ENCODE measurements around the gene RPH3AL.
"Not testable (repeated sequence)": the region's sequence is repeated elsewhere in the genome, so short reads cannot be mapped to it uniquely, and the experiment has no call there.

RPH3AL gene

DNA sequence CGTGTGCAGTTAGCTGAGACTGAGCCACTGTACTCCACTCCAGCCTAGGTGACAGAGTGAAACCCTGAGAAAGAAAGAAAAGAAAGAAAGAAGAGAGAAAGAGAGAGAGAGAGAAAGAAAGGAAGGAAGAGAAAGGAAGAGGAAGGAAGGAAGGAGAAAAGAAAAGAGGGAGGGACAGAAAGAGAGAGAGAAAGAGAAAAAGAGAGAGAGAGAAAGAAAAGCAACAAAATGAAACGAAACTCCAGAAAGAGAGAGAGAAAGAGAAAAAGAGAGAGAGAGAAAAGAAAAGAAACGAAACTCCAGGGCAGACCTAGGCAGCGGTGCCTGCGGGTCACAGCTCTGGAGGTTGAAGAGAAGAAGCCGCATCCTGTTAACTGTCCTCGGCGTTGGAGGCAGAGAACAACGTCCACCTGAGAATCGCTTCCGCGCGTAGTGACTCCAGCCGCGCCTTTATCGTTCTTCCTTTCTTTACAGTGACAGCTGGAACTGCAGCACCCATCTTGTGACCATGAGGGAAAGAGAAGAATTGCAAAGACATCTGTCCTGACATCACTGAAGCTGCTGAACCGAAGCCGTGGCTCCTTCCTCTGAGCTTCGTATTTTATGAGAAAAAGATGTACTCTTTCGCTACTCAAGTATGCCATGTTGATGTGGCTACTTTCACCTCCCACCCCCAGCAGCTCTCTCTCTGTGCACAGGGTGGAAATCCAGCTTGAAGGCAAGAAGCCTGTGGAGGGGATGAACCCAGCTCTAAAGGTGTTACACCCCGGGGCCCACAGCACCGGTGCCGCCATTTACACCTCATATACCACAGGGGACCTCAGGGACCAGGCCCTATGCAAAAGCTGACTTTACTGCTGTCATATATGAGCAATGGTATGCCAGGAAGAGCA is 114.3 kb downstream of the RPH3AL start:
- DNase-seq (ENCODE audit: low spot score): peak; percentile 15

DNA sequence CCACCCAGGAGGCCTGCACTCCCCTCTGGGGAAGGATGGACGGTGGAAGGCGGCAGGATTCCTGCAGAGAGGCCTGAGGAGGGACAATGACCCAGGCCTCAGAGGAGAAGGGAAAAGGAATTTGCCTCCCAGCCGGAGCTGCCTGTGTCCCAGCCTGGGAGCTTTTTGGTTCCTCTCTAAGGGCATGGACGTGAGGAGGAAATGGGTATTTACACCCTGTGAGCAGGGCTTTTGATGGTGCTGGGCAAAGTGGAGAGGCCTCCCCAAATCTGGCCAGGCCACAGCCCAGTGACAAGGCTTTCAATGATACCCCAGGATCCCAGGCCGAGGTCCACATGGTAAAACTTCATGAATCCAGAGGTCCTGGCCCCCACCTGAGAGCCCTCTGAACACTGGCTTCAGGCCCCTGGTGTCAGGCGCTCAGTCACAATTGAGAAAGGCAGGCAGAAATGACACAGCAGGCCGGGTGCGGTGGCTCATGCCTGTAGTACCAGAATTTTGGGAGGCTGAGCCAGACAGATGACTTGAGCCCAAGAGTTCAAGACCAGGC is 115.1 kb downstream of the RPH3AL start:
- DNase-seq (ENCODE audit: low spot score): no peak

DNA sequence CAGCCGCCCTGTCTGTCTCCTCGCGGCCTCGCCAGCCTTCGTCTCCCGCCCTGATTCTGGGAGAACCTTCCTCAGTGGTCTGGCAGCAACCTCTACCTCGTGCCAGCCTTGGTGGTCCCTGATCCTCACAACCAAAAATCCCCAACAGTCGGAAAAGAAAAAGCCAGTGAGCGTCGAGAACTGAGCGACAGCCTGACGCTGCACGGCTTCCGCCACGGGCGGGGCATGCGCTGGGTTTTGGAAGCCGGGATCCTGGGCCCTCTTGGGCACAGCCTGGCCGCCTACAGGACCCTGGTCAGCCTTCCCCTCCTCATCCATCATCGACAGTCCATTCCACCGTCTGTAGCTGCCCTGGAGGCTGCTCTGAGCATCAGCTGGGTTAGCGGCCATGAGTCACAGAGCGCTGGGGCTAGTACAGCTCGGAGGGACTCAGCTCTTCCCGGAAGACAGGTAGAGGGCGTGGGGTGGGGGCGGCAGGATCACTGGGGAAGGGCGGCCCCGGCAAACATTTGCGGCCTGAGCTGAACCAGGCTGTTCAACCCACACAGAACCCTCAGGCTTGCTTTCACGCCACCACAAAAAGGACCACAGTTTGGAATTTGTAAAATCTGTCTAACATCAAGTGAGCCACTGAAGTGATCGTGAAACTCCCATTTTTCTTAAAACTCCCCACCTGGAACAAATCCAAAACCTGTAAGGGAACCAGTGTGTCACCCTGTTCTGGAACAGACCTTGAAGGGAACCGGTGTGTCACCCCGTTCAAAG is 115.8 kb downstream of the RPH3AL start:
- DNase-seq (ENCODE audit: low spot score): no peak

DNA sequence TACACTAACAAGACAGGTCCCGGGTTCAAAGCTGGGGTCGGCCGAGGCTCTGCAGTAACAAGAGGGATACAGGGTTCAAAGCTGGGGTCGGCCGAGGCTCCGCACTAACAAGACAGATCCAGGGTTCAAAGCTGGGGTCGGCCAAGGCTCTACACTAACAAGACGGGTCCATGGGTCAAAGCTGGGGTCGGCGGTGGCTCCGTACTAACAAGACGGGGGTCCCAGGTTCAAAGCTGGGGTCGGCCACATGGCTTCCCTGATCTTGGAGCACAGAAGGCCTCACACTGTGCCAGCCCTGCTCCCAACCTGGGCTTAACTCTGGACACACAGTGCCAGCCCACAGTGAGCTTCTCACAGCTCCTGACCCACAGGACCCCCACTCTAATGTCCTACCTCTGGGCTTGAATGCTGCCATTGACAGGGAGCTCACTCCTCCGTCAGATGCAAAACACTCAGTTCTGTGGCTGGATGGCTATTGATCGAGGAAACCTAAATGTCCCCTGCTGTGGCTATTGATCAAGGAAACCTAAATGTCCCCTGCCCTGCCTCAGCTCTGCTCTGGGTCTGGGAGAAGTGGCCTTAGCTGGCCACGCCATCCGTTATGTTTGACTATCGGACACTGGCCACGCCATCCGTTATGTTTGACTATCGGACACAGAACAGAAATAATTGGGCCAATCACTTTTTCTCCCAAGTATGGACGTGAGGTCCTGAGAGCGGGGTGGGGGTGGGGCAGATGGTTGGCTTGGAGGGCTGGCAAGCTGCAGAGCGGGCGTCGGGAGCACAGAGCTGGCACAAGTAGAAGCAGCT is 116.6 kb downstream of the RPH3AL start:
- no peak for DNase-seq (ENCODE audit: low spot score)

- DNase-seq (ENCODE audit: low spot score): not testable (repeated sequence)
Measured at GRCh38 chr17:234994-235830, 117.4 kb downstream of the RPH3AL start.

DNA sequence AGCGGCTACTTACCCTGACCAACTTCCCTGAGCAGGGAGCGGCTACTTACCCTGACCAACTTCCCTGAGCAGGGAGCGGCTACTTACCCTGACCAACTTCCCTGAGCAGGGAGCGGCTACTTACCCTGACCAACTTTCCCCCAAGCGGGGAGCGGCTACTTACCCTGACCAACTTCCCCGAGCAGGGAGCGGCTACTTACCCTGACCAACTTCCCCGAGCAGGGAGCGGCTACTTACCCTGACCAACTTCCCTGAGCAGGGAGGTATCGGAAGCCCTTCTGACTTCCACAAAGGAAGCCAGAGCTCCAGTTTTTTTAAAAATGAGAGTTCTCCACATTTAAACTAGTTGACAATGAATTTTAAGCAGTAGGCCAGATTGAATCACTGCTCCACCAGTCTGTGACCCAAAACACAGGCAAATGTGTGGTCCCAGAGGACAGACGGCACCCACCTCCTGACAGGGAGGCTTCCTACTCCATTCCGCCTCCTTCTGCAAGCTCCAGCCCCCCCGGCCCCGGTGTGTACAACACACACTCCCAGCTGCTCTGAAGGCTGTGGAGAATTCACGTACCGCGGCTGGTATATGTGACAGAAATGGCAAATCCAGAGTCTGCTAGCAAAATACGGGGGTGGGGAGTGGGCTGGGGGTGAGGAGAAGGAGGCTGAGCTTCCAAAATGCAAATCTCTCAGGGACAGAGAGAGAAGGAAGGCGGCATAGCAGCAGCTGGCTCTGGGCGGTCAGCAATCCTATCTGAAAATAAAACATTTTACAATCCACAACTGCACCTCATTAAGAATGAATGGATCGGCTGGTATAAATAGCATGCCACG is 118.2 kb downstream of the RPH3AL start:
- DNase-seq (ENCODE audit: low spot score): not testable (repeated sequence)

GRCh38 chr17:233473-233941 is 119.1 kb downstream of the RPH3AL start:
- DNase-seq (ENCODE audit: low spot score): no peak

DNA sequence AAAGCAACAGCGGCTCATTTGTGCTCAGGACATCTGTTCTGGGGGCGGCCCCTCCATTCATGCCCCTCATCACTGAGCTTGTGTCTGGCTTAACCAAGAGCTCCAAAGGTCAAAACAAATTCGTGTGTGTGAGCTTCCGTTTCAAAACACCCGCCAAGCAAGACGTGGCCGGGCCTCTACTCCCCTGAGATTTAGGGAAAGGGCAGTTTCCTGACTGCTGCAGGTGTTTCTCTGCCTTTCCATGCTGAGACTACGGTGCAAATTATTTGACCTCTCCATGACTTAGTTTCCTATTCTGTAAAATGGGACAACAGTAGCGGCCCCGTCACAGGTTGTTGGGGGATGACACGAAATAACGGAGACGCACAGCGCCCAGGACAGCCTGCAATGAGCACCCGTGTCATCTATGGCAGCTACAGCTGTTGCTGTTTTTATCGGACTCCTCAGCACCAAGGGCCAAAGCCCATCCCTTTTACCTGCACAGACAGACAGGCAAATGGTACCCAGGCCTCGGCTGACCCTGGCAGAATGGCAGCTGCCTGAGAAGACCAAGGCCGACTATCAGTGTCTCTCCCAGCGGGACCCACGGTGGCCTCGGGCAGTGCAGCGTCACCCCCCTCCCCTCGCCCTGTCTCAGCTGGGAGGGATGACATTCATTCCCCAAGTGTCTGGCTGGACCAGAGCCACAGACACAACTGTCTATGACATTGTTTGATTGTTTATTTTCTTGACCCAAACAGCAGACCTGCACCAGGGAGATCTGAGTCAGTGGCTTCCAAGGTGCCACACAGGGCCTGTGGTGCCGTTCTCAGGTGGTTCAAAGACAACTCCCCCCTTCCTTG is 120.4 kb downstream of the RPH3AL start:
- DNase-seq (ENCODE audit: low spot score): no peak

DNA sequence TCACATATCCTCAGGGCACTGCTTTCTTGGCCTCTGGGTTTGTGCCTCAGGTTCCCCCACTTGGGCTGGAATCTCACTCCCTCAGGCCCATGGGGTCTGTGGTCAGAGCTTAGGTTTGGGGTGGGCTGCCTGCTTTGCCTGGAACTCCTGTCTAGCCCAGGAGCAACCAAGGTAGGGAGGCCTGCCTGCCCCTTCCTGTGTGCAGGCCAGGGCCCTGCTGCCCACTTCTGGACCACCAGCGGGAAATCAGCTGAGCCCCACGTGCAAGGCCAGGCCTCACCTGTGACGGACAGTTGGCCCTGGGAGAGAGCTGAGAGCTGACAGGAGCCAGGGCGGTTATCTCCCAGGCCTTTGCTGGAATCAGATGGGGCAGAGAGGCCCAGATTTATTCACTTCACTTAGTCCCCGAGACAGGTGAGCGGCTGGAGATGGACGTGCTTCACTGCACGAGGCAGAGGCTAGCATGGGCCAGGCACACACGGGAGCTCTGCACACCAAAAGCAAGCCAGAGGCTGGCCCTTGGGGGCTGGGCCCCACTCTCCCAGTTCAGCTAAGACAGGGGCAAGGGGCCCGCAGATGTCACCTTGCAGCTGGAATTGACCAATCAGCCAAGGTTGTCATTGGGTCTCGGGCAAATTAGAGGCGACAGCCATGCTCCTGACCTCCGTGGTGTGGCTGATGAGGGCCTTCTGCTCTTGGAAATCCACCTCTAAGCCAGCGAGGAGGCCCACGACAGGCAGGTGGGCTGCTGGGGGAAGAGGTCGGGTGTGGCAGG is 121.2 kb downstream of the RPH3AL start:
- no peak for DNase-seq (ENCODE audit: low spot score)

- DNase-seq (ENCODE audit: low spot score): no peak
Measured at GRCh38 chr17:230395-230770, 122.2 kb downstream of the RPH3AL start.

DNA sequence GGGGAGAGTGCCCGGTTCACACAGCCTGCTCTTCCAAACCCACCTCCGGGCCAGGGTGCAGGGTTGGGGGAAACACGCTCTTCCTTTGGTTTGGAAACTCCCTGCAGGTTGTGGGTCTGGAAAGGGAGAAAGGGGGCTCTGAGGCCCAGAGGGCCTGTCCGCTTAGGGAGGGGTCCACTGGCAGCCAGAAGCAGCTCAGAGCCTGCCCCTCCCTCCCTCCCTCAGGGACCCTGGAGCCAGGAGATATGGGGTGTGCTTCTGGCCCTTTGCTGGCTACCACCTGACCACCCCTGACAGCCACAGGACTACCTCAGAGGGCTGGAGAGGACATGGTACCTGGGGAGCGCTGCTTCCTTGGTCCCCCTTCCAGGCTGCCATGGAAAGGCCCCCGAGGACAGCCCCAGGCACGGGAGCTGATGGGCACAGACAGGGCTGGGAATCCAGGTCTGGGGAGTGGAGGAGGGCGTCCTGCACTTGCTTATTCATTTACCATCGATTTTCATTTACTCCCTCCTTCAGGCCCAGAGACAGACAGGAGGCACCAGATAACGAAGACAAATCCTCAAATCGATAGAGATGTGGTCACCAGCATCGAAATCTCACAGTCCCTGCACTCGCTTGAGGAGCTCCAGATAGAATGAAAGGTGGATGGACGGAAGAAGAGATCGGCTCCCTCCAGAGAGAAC is 122.8 kb downstream of the RPH3AL start:
- DNase-seq (ENCODE audit: low spot score): no peak

DNA sequence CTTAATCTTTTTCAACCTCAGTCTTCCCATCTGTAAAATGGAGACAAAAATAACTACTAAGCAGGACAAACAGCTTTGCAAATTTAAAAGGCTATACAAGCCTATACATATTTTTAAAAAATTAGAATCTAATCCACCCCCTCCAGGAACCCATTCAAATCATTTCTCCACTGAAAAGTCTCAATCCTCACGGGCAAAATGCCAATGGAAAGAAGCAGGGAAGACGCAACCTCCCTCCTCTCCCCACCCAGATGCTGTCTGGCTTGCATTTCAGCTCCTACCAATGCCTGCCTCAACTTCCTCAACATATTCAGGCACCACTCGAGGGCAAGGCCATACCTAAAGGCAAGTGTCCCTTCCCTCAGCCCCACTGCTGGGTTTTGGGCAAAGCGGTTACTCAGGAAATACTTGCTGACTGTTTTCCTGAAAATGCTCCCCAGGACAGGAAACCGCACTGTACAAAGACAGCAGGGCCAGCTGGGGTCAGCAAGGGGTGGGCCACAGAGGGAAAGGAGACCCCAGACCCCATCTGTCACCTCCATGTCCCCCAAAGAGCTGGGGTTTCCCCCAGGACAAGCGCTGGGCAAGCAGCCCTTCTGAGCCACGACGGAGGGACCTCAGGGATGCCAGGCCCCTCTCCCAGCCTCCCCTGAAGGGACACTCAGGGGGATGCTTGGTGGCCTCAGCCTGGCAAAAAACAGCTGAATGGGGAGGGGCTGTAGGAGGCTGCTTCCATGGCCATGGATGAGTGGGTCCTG is 123.5 kb downstream of the RPH3AL start:
- no peak for DNase-seq (ENCODE audit: low spot score)

DNA sequence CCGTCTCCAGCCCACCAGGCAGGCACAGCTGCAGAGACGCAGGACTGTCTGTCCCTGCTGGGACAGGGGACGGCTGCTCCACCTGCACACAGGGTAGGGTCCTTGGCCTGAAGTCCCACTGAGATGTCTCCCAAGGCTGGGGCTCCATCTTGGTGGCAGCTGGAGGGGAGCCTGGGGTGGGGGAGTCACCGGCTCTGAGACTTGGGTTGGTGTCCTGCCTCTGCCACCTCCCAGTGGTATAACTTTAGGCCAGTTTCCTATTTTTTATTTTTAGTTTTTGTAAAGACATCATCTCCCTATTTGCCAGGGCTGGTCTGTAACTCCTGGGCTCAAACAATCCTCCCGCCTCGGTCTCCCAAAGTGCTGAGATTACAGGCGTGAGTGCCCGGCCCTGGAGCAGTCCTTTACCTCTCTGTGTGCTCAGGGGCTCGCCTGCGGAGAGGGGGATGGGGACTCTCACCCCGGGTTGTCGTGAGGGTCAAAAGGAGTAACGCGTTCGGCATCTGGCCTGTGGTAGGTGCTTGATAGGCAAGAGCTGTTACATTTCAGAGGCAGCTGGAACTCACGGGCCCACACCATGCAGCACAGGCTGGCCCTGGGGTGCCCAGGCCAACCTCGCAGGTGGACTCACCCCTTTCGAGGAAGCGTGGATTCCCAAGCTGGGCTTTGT is 124.5 kb downstream of the RPH3AL start:
- no peak for DNase-seq (ENCODE audit: low spot score)

DNA sequence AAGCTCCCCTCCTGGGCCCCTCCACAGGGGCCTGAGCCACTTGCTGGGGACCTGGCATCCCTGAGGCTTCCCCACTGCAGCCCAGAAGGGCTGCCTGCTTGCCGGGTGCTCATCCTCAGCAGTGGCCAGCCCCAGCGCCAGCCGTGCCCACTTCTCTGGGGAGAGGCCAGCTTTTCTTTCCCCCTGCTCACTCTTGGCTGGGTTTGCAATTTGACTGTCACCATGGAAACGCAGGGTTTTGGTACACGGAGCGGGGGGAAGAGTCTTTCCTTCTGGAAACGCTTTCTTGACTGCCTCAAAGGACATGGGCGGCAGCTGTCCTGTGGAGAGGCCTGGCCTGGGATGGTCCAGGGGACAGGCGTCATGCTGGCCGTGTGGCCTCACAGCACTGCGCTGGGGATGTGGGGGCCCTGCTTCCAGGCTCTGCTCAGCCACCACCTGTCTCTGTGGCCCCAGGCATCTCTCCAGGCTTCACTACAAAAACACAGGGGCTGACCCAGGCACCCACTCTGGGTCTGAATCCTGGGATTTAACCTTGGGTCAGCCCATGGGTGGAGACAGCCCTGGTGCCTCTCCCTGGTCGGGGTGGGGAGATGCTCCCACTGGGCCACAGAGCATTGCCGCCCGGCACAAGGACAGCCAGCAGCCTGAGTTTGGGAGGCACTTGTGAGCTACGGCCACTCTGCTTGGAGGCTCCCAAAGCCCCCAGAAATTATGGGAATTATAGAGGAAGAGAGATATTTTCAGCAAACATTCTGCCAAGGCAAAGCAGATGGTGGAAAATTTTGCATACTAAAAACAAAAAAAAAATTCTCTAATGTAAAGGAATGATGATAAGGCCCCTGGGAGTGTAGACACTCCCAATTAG is 125.3 kb downstream of the RPH3AL start:
- no peak for DNase-seq (ENCODE audit: low spot score)

Data from NAMALWA (cell line).